HepG2 (cell line): Measurements from ENCODE around the gene ANXA3. TPM values are rescaled to one million over a fixed set of nuclear protein-coding genes. Genes with fewer than 3 reads are reported as not detected.

Experiments
- ATAC-seq: fragments of 200-7000 bp; cut with Tn5 transposase; 3 replicates; pipeline ENCODE4 v1.9.1; 2020; ENCODE audit warnings: mild to moderate bottlenecking, moderate library complexity
- BruUV-seq: library from RNA; stranded (reverse); fragments of 400-500 nt; replicated peaks from 2 replicates; lab custom pipeline; 2021; lab: Mats Ljungman, UMichigan
- CTCF ChIA-PET: fragments of 300-600 bp; formaldehyde crosslinking; extraction: SDS; loops from one replicate; lab custom pipeline; 2021; ENCODE audit warnings: low total read pairs, inconsistent platforms, low intra/inter-chr PET ratio; lab: Yijun Ruan, JAX
- POLR2A ChIA-PET: fragments of 350-600 bp; sonication (Branson Sonifier 250); formaldehyde crosslinking; loops from one replicate; lab custom pipeline; 2020; ENCODE audit warnings: antibody characterized with exemption, inconsistent platforms; lab: Yijun Ruan, JAX
- DNase-seq: peaks from one replicate; pipeline ENCODE4 v3.0.0-alpha.2; 2015; ENCODE audit warnings: low spot score
- FAIRE-seq: peaks from 3 replicates; lab custom pipeline; 2011; peaks lifted over from hg19 to GRCh38; lab: Jason Lieb, UNC
- H2AFZ ChIP-seq: one replicate; pipeline ENCODE4 v1.6.1; 2011; ENCODE audit warnings: low read length, inconsistent platforms
- H3K27ac ChIP-seq: fragments of 300-600 bp; 3 replicates; pipeline ENCODE4 v1.8.0; 2011; ENCODE audit warnings: mixed run types, mild to moderate bottlenecking, mixed read lengths, low read length, inconsistent platforms; ENCODE audit not compliant: insufficient read depth; ENCODE audit errors: extremely low read length
- H3K27me3 ChIP-seq, 2 experiments: fragments of 200-600 bp in 1 of 2; 2 replicates in 1 of 2; 3 replicates in 1 of 2; pipeline versions ENCODE4 v1.6.0 to v1.8.0; 2011; ENCODE audit warnings: low read length in 2 of 2, mild to moderate bottlenecking in 2 of 2, moderate library complexity in 2 of 2, inconsistent platforms in 1 of 2; ENCODE audit not compliant: insufficient read depth in 2 of 2, control insufficient read depth in 1 of 2
- H3K36me3 ChIP-seq, 2 experiments: fragments of 200-600 bp in 1 of 2; replicated peaks in 1 of 2; 2 replicates in 1 of 2; 3 replicates in 1 of 2; pipeline versions ENCODE4 v1.5.1 to v1.8.0; 2011; ENCODE audit warnings: low read length in 2 of 2, inconsistent platforms in 1 of 2; ENCODE audit not compliant: insufficient read depth in 2 of 2, control insufficient read depth in 1 of 2
- H3K4me1 ChIP-seq: 2 replicates; pipeline ENCODE4 v1.5.1; 2012; ENCODE audit warnings: low read length, inconsistent platforms; ENCODE audit not compliant: insufficient read depth
- H3K4me2 ChIP-seq: 2 replicates; pipeline ENCODE4 v1.6.0; 2011; ENCODE audit warnings: low read depth, low read length, inconsistent platforms
- H3K4me3 ChIP-seq, 3 experiments: fragments of 200-600 bp in 1 of 3; sonication (generic), shearing (Covaris generic) in 1 of 3; replicated peaks in 1 of 3; 2 replicates each; pipeline ENCODE4 v1.5.1; 2011 to 2016; ENCODE audit warnings: low read length in 3 of 3, inconsistent platforms in 2 of 3, low read depth in 2 of 3, mild to moderate bottlenecking in 2 of 3, control low read depth in 1 of 3, mixed read lengths in 1 of 3; ENCODE audit not compliant: insufficient read depth in 1 of 3
- H3K79me2 ChIP-seq: one replicate; pipeline ENCODE4 v1.6.1; 2011; ENCODE audit warnings: low read length, inconsistent platforms; ENCODE audit not compliant: insufficient read depth
- H3K9ac ChIP-seq: 2 replicates; pipeline ENCODE4 v1.6.0; 2011; ENCODE audit warnings: mild to moderate bottlenecking, low read depth, low read length, inconsistent platforms; ENCODE audit not compliant: insufficient read depth
- H3K9me3 ChIP-seq: 2 replicates; pipeline ENCODE4 v1.5.1; 2012; ENCODE audit warnings: mild to moderate bottlenecking, low read length
- H4K20me1 ChIP-seq: 2 replicates; pipeline ENCODE4 v1.6.0; 2011; ENCODE audit warnings: inconsistent platforms, mild to moderate bottlenecking, low read length, moderate library complexity; ENCODE audit not compliant: insufficient read depth
- FOXP4 ChIP-seq: sonication (generic); formaldehyde crosslinking; IDR thresholded peaks from 2 replicates; pipeline ENCODE4 v1.4.0; 2020; ENCODE audit warnings: missing genetic modification reagents
- IRX3 ChIP-seq: sonication (generic); formaldehyde crosslinking; IDR thresholded peaks from 2 replicates; pipeline ENCODE4 v1.8.1; 2023; ENCODE audit warnings: mild to moderate bottlenecking, low read depth, missing genetic modification reagents, borderline replicate concordance
- KLF11 ChIP-seq: IDR thresholded peaks from 2 replicates; pipeline ENCODE4 v1.6.1; 2016; ENCODE audit warnings: missing compliant biosample characterization
- KLF12 ChIP-seq: sonication (generic); formaldehyde crosslinking; IDR thresholded peaks from 2 replicates; pipeline ENCODE4 v1.4.0; 2020; ENCODE audit warnings: missing genetic modification reagents, borderline replicate concordance
- KLF6 ChIP-seq: IDR thresholded peaks from 2 replicates; pipeline ENCODE4 v1.8.0; 2016; ENCODE audit warnings: missing biosample characterization, missing genetic modification reagents
- MBNL3 ChIP-seq: fragments of 250-450 bp; sonication (Bioruptor Pico); conservative IDR thresholded peaks from 2 replicates; pipeline ENCODE4 v1.8.0; 2022; ENCODE audit warnings: mild to moderate bottlenecking, inconsistent platforms
- NKX3-1 ChIP-seq: sonication (generic); formaldehyde crosslinking; IDR thresholded peaks from 2 replicates; pipeline ENCODE4 v1.5.0; 2020; ENCODE audit warnings: missing genetic modification reagents
- NONO ChIP-seq, 2 experiments: fragments of 450-650 bp in 1 of 2; sonication (generic) in 1 of 2; formaldehyde crosslinking in 1 of 2; IDR thresholded peaks in 1 of 2; conservative IDR thresholded peaks in 1 of 2; 2 replicates each; pipeline versions ENCODE4 v1.6.1 to v1.8.0; 2017 to 2022; ENCODE audit warnings: mild to moderate bottlenecking in 1 of 2, missing genetic modification reagents in 1 of 2, moderate library complexity in 1 of 2
- THRA ChIP-seq: sonication (generic); formaldehyde crosslinking; IDR thresholded peaks from 2 replicates; pipeline ENCODE4 v1.4.0; 2020; ENCODE audit warnings: missing genetic modification reagents, borderline replicate concordance
- ZNF280D ChIP-seq: sonication (generic); formaldehyde crosslinking; IDR thresholded peaks from 2 replicates; pipeline ENCODE4 v1.5.1; 2020; ENCODE audit warnings: mild to moderate bottlenecking, missing genetic modification reagents
- ZNF501 ChIP-seq: sonication (generic); formaldehyde crosslinking; IDR thresholded peaks from 2 replicates; pipeline ENCODE4 v1.5.1; 2020; ENCODE audit warnings: mild to moderate bottlenecking, moderate library complexity, missing genetic modification reagents
- ZNF784 ChIP-seq: sonication (generic); formaldehyde crosslinking; IDR thresholded peaks from 2 replicates; pipeline ENCODE4 v1.5.1; 2020; ENCODE audit warnings: missing genetic modification reagents, mild to moderate bottlenecking, borderline replicate concordance
- WGBS: methylation state at CpG from one replicate; pipeline ENCODE4 v1.1.6; 2017; ENCODE audit warnings: low lambda C conversion rate; 5-methylcytosine and 5-hydroxymethylcytosine counted together
- in situ Hi-C: cut with HindIII; loops from 2 replicates; pipeline ENCODE4 v1.10.0; 2017; ENCODE audit warnings: low pct_unique_long_range_greater_than_20kb; ENCODE audit not compliant: extremely low pct_ligation_motif_present
- intact Hi-C: fragments of 100-400 bp; cut with micrococcal nuclease; formaldehyde crosslinking; loops from one replicate; pipeline ENCODE4 v1.10.0; 2022; ENCODE audit not compliant: unreplicated experiment
- polyA plus RNA-seq, 8 experiments: library from polyadenylated mRNA; depleted of rRNA in 3 of 8; stranded (reverse) in 7 of 8; unstranded in 1 of 8; fragments of >200 nt; fragmentation: Illumina TruSeq in 4 of 8; extraction: Trizol in 4 of 8; gene quantifications; 2 replicates each; pipeline versions ENCODE4 v1.2.1 to v1.2.3, GENCODE V29; 2011 to 2016; ENCODE audit warnings: low read depth in 4 of 8, missing spikeins in 1 of 8, mixed read lengths in 1 of 8; ENCODE audit not compliant: insufficient read depth in 1 of 8
- total RNA-seq, 5 experiments: library from RNA; depleted of rRNA; stranded (reverse); fragments of >200 nt; fragmentation: Illumina TruSeq; extraction: Trizol; gene quantifications; 2 replicates each; pipeline ENCODE4 v1.2.3, GENCODE V29; 2016; ENCODE audit warnings: low read depth in 1 of 5
- TF ChIP-seq, protein P1 (sequence below): IDR thresholded peaks from 2 replicates; pipeline ENCODE4 v1.6.1; 2016; ENCODE audit warnings: low read depth

ANXA3 gene
- total and polyA plus RNA-seq, 2 of the 13 experiments (the other 11 are each of a cell fraction or from before 2014, with no cell fraction given) = 6.5 to 6.9 TPM

- Histone ChIP-seq H3K9me3 (no peaks in the 10 kb centered on the region), H4K20me1 (no peaks in the 10 kb centered on the region), H3K4me1 (no peaks in the 10 kb centered on the region), H3K27ac (no peak overlapping the region), H3K9ac (no peak overlapping the region), H3K36me3 (peaks cover 12 to 41% of the 10 kb centered on the region in 2 experiments), H2AFZ (no peak overlapping the region), H3K79me2 (no peaks in the 10 kb centered on the region), H3K27me3 (no peaks in the 10 kb centered on the region), H3K4me2 (no peak overlapping the region), H3K4me3 (no peak overlapping the region)
- FAIRE-seq (no peak), ATAC-seq (no peak), DNase-seq (no peak)
- POLR2A ChIA-PET = no interaction called here
- intact Hi-C loops = no loop called here
- no TSS peak for BruUV-seq
- WGBS = 88% methylated on average over 4 of the region's 4 CpGs
- TF ChIP-seq THRA (CRISPR knock-in tag) (no peak), ZNF501 (no peak), IRX3 (CRISPR knock-in tag) (no peak), MBNL3 (CRISPR knock-in tag) (no peak), KLF11 (CRISPR knock-in tag) (no peak), FOXP4 (CRISPR knock-in tag) (no peak), NONO (IDR thresholded peaks at IDR 0.05) (no peak), NONO (CRISPR knock-in tag; conservative IDR thresholded peaks at IDR 0.05) (no peak), KLF12 (CRISPR knock-in tag) (no peak), NKX3-1 (CRISPR knock-in tag) (no peak), ZNF280D (no peak), ZNF784 (CRISPR knock-in tag) (no peak), KLF6 (CRISPR knock-in tag) (no peak)
- TF ChIP-seq, protein P1, sequence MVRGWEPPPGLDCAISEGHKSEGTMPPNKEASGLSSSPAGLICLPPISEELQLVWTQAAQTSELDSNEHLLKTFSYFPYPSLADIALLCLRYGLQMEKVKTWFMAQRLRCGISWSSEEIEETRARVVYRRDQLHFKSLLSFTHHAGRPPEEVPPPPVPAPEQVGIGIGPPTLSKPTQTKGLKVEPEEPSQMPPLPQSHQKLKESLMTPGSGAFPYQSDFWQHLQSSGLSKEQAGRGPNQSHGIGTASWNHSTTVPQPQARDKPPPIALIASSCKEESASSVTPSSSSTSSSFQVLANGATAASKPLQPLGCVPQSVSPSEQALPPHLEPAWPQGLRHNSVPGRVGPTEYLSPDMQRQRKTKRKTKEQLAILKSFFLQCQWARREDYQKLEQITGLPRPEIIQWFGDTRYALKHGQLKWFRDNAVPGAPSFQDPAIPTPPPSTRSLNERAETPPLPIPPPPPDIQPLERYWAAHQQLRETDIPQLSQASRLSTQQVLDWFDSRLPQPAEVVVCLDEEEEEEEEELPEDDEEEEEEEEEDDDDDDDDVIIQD (CRISPR knock-in tag) = no peak
- in situ Hi-C loops = loop anchor here (10.0 kb wide), 1 partner anchor 573 kb away; no protein-coding TSS in a partner anchor
- CTCF ChIA-PET = no interaction called here
Observed at GRCh38 chr4:78527555-78527954, 24.0 kb upstream of the ANXA3 start.
